ENCODE measurements around the gene UBAC2.

The UBAC2 gene

GRCh38 chr13:99374994-99375737 lies 174.5 kb downstream of the UBAC2 start:
- DNase-seq (ENCODE audit: extremely low spot score): no peak
- TF ChIP-seq ARNT (IDR thresholded peaks at IDR 0.05): no peak
- no peak for TF ChIP-seq FOXA1 (IDR thresholded peaks at IDR 0.05)
- TF ChIP-seq, protein P1, sequence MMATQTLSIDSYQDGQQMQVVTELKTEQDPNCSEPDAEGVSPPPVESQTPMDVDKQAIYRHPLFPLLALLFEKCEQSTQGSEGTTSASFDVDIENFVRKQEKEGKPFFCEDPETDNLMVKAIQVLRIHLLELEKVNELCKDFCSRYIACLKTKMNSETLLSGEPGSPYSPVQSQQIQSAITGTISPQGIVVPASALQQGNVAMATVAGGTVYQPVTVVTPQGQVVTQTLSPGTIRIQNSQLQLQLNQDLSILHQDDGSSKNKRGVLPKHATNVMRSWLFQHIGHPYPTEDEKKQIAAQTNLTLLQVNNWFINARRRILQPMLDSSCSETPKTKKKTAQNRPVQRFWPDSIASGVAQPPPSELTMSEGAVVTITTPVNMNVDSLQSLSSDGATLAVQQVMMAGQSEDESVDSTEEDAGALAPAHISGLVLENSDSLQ (IDR thresholded peaks at IDR 0.05): no peak
- no peak for TF ChIP-seq ELF4 (IDR thresholded peaks at IDR 0.05)
- no peak for TF ChIP-seq SUZ12 (IDR thresholded peaks at IDR 0.05)
- no peak for TF ChIP-seq HDGF (IDR thresholded peaks at IDR 0.05; ENCODE audit: borderline replicate concordance)
- no peak for TF ChIP-seq NFRKB (IDR thresholded peaks at IDR 0.05)
- TF ChIP-seq SP1 (IDR thresholded peaks at IDR 0.05): no peak
- no peak for TF ChIP-seq FOXK2 (IDR thresholded peaks at IDR 0.05)
- TF ChIP-seq TARDBP (IDR thresholded peaks at IDR 0.05): no peak
- no peak for TF ChIP-seq BHLHE40 (IDR thresholded peaks at IDR 0.05; ENCODE audit: borderline replicate concordance)
- TF ChIP-seq FOXM1 (IDR thresholded peaks at IDR 0.05; ENCODE audit: borderline replicate concordance): no peak
- no peak for TF ChIP-seq CTBP1 (IDR thresholded peaks at IDR 0.05; ENCODE audit: borderline replicate concordance)
- no peak for TF ChIP-seq LEF1 (IDR thresholded peaks at IDR 0.05; ENCODE audit: borderline replicate concordance)
- TF ChIP-seq L3MBTL2 (conservative IDR thresholded peaks at IDR 0.05): no peak
- no peak for TF ChIP-seq ZNF384 (IDR thresholded peaks at IDR 0.05)
- POLR2A ChIA-PET: interaction anchor here (1.1 kb wide), 1 partner anchor 10 kb away, joined by 3 read pairs; no protein-coding TSS in a partner anchor
- CTCF ChIA-PET: no interaction called here

- CTCF ChIA-PET: no interaction called here
- DNase-seq (ENCODE audit: extremely low spot score): no peak
- TF ChIP-seq ELF4 (IDR thresholded peaks at IDR 0.05) (no peak), BHLHE40 (IDR thresholded peaks at IDR 0.05; ENCODE audit: borderline replicate concordance) (no peak), NFRKB (IDR thresholded peaks at IDR 0.05) (no peak), SUZ12 (IDR thresholded peaks at IDR 0.05) (no peak), FOXK2 (IDR thresholded peaks at IDR 0.05) (no peak), L3MBTL2 (conservative IDR thresholded peaks at IDR 0.05) (no peak), HDGF (IDR thresholded peaks at IDR 0.05; ENCODE audit: borderline replicate concordance) (no peak), ZNF384 (IDR thresholded peaks at IDR 0.05) (no peak), FOXA1 (IDR thresholded peaks at IDR 0.05) (no peak), LEF1 (IDR thresholded peaks at IDR 0.05; ENCODE audit: borderline replicate concordance) (no peak), SP1 (IDR thresholded peaks at IDR 0.05) (no peak), TARDBP (IDR thresholded peaks at IDR 0.05) (no peak)
- TF ChIP-seq, protein P1 (IDR thresholded peaks at IDR 0.05): no peak
- POLR2A ChIA-PET: interaction anchor here (1.1 kb wide), 1 partner anchor 10 kb away, joined by 3 read pairs; no protein-coding TSS in a partner anchor
These were observed 175.1 kb downstream of the UBAC2 start for GRCh38 chr13:99375738-99376080.

- no peak for TF ChIP-seq HDGF (IDR thresholded peaks at IDR 0.05; ENCODE audit: borderline replicate concordance)
- TF ChIP-seq ZNF384 (IDR thresholded peaks at IDR 0.05): no peak
- no peak for TF ChIP-seq FOXM1 (IDR thresholded peaks at IDR 0.05; ENCODE audit: borderline replicate concordance)
- no peak for TF ChIP-seq FOXA1 (IDR thresholded peaks at IDR 0.05)
- TF ChIP-seq LEF1 (IDR thresholded peaks at IDR 0.05; ENCODE audit: borderline replicate concordance): no peak
- no peak for TF ChIP-seq CTBP1 (IDR thresholded peaks at IDR 0.05; ENCODE audit: borderline replicate concordance)
- no peak for TF ChIP-seq SP1 (IDR thresholded peaks at IDR 0.05)
- TF ChIP-seq SUZ12 (IDR thresholded peaks at IDR 0.05): no peak
- POLR2A ChIA-PET: interaction anchor here (1.1 kb wide), 1 partner anchor 10 kb away, joined by 3 read pairs; no protein-coding TSS in a partner anchor
- DNase-seq (ENCODE audit: extremely low spot score): no peak
- CTCF ChIA-PET: no interaction called here
These were observed 175.5 kb downstream of the UBAC2 start for GRCh38 chr13:99376132-99376531.

- TF ChIP-seq ARNT (IDR thresholded peaks at IDR 0.05): no peak
- no peak for TF ChIP-seq SUZ12 (IDR thresholded peaks at IDR 0.05)
- TF ChIP-seq ELF4 (IDR thresholded peaks at IDR 0.05): no peak
- no peak for TF ChIP-seq ZNF384 (IDR thresholded peaks at IDR 0.05)
- no peak for TF ChIP-seq HDGF (IDR thresholded peaks at IDR 0.05; ENCODE audit: borderline replicate concordance)
- no peak for TF ChIP-seq FOXM1 (IDR thresholded peaks at IDR 0.05; ENCODE audit: borderline replicate concordance)
- TF ChIP-seq BHLHE40 (IDR thresholded peaks at IDR 0.05; ENCODE audit: borderline replicate concordance): no peak
- TF ChIP-seq, protein P1 (IDR thresholded peaks at IDR 0.05): no peak
- TF ChIP-seq CTBP1 (IDR thresholded peaks at IDR 0.05; ENCODE audit: borderline replicate concordance): no peak
- no peak for TF ChIP-seq FOXK2 (IDR thresholded peaks at IDR 0.05)
- no peak for TF ChIP-seq L3MBTL2 (conservative IDR thresholded peaks at IDR 0.05)
- POLR2A ChIA-PET: no interaction called here
- CTCF ChIA-PET: no interaction called here
- no peak for DNase-seq (ENCODE audit: extremely low spot score)
These were observed 176.3 kb downstream of the UBAC2 start for GRCh38 chr13:99376924-99377323.

GRCh38 chr13:99377641-99378040 lies 177.0 kb downstream of the UBAC2 start:
- no peak for DNase-seq (ENCODE audit: extremely low spot score)
- CTCF ChIA-PET: no interaction called here
- no peak for TF ChIP-seq SP1 (IDR thresholded peaks at IDR 0.05)
- TF ChIP-seq, protein P1 (IDR thresholded peaks at IDR 0.05): no peak
- no peak for TF ChIP-seq FOXA1 (IDR thresholded peaks at IDR 0.05)
- no peak for TF ChIP-seq FOXM1 (IDR thresholded peaks at IDR 0.05; ENCODE audit: borderline replicate concordance)
- TF ChIP-seq FOXK2 (IDR thresholded peaks at IDR 0.05): no peak
- no peak for TF ChIP-seq TARDBP (IDR thresholded peaks at IDR 0.05)
- POLR2A ChIA-PET: no interaction called here
